Activated T-helper 1 cell treated with anti-CD3 and anti-CD28 coated beads, Interleukin-2, amount 50 U/mL, for 16 hours (primary cell): ENCODE data around the gene NKAIN2.
"Not testable (repeated sequence)": the region's sequence is repeated elsewhere in the genome, so short reads cannot be mapped to it uniquely, and the experiment has no call there.

Experiments used
- DNase-seq, 2 donors: peaks; one replicate each; pipeline ENCODE4 v3.0.0-alpha.2; 2020; ENCODE audit warnings: low read depth in 1 of 2, low spot score in 1 of 2

The NKAIN2 gene

GRCh38 chr6:124551711-124552233 is 748.1 kb downstream of the NKAIN2 start:
- no peak for DNase-seq

DNA sequence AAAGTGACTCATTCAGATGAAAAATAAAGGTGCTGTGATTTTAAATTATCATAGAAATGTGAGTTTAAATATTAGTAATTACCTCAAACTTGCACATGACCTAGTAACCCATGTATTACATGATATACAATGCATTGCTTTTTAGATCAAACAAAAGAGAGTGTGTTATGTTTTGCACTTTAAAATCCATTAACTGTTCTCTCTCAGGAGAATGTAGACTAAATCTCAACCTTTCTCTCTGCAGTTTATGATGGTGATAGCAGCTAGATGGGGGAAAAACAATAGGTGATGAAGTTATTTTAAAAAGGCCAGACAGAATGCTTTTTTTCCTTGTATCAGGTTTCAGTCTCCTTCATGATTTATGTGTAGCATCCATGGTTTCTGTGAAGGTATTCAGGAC is 754.2 kb downstream of the NKAIN2 start:
- no peak for DNase-seq

DNA sequence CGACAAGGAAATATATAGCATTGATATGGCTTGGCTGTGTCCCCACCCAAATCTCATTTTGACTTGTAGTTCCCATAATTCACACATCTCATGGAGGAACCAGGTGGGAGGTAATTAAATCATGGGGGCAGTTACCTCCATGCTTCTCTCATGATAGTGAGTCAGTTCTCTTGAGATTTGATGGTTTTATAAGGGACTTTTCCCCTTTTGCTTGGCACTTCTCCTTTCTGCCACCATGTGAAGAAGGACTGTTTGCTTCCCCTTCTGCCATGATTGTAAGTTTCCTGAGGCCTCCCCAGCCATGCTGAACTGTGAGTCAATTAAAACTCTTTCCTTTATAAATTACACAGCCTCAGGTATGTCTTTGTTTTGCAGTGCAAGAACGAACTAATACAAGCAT is 756.4 kb downstream of the NKAIN2 start:
- not testable (repeated sequence) for DNase-seq

GRCh38 chr6:124560873-124561567 is 757.4 kb downstream of the NKAIN2 start:
- no peak for DNase-seq

DNA sequence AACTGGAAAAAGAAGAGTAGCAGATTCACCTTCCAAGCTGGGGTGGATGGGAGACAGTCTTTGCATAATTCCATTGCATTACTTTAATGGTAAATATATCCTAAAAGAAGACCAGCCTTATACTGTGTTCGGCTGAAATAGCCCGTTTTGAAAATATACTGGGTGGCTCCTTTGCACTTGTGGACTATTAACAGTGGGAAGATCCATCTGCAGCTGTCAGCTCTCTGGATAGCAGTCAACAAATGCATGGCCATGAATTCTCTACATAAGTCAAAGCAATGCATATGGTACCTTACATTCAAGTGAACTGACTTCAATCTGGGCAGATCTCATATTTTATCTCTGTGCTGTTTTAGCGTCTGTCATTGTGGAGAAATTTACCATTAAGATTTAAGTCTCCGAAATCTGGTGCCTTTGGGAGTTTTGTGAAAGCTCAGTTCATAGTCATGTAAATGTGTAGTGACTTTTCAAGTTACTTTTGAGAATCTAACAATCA is 758.0 kb downstream of the NKAIN2 start:
- no peak for DNase-seq

- DNase-seq = not testable (repeated sequence)
Measured at GRCh38 chr6:124564125-124564524, 760.5 kb downstream of the NKAIN2 start.

GRCh38 chr6:124567401-124567800 is 763.7 kb downstream of the NKAIN2 start:
- DNase-seq = no peak

DNA sequence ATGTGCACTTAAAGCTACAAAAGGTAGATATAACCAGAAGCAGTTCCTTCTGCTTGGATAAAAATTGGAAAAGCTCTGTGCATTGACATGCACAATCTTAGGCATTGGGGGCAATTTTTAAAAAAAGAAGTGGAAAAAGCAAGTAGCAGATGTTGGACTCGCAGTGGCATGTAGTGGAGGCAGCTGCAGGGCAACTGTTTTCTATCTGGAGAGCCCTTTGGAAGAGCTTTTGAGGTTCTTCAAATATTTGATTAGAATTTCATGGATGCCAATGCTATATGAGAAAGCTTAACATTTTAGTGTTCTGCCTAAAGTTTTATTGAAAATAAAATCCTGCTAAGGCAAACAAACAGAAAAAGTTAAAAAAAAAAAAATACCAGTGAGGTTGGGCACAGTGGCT is 770.3 kb downstream of the NKAIN2 start:
- no peak for DNase-seq

GRCh38 chr6:124577734-124578281 is 774.1 kb downstream of the NKAIN2 start:
- no peak for DNase-seq

DNA sequence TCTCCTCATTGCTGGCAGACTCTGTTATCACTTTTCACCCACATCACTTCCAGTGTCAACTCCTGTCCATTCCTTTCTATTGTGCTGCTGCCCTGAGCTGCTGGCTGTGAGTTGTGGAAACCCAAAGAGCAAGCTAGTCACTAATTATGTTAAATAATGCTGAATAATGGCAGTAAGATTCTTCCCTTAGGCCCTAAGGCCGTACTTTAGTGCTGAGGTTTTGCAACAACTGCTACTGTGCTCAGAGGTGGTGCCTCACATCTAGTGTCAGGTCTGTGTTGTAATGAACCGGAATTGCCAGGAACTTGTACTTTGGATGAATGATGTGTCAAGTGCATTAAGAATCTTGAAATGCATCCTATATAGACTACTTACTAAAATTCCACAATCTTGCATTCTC is 786.3 kb downstream of the NKAIN2 start:
- no peak for DNase-seq

GRCh38 chr6:124599656-124600055 is 796.0 kb downstream of the NKAIN2 start:
- no peak for DNase-seq

GRCh38 chr6:124604719-124605118 is 801.1 kb downstream of the NKAIN2 start:
- DNase-seq = no peak

DNA sequence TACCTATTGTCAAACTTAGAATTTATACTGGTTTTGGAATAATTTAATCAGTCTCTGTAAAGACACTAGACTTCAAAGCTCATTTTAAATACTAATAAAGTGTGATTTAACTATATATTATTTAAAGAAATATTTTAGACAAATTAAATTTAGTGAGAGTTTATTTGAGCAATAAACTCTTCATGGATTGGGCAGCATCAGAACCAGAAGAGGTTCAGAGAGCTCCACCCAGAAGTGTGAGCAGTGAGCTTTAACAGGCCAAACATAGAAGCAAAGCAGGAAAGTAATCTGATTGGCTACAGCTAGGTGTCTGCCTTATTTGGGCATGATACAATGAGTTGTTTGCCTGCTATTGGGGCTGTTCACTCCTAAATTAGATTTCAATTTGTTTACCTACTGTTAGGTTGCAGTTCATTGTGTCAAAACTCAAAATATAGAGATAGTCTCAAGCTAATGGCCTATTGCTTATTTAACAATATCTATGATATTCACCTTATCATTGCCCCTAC is 803.5 kb downstream of the NKAIN2 start:
- no peak for DNase-seq

DNA sequence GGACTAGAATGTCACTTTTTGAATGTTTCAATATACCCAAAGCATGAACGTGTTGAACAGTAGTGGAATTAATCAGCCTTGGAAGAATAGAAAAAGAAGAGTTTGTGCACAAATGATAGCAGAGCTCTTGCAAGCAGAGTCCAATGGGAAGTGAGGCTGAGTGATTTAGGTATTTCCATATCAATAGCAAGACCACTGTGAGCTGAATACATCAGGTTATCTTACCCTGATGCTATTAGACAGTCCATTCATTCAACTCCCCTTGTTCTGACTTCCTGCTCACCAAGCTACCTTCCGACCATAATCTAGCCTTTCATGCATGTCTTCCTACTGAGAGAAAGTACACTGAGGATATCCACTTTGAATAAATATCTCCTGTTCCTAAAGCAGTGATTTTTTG is 809.4 kb downstream of the NKAIN2 start:
- no peak for DNase-seq

DNA sequence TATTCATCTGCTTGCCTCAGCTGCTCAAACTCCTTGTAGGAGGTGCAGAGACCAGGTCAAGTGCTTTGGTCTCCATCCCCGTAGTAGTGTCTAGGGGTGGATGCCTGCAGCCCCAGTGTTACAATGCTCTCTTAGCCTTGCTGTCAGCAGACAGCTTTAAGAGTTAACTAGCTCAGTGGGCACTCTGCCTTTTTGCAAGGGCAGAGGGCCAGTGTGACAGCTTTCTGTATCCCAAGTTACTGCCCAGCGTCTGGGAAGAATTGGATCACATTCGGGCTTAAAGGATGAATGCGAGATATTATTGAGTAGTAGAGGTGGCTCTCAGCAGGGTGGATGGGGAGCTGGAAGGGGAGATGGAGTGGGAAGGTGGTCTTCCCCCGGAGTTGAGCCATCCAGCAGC is 818.7 kb downstream of the NKAIN2 start:
- DNase-seq = no peak

DNA sequence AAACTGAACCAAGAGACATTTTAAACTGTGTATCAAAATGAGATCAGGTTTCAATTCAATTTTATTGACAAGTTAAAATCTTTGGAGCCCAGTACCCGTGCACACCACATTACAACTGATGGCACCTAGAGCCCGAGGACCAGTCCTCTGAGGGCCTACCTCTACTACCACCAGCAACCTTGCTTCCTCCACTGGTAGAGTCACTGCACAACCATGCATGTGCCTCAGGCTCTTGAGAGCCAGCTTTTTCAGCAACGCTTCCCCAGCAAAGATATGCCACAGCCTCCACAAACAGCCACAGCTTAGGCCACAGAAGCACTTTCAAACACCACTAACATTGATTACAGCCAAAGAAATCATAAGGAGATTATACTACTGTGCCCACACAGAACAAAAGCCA is 830.0 kb downstream of the NKAIN2 start:
- no peak for DNase-seq

- no peak for DNase-seq
Measured at GRCh38 chr6:124640432-124640831, 836.8 kb downstream of the NKAIN2 start.

GRCh38 chr6:124655866-124656265 is 852.2 kb downstream of the NKAIN2 start:
- no peak for DNase-seq

DNA sequence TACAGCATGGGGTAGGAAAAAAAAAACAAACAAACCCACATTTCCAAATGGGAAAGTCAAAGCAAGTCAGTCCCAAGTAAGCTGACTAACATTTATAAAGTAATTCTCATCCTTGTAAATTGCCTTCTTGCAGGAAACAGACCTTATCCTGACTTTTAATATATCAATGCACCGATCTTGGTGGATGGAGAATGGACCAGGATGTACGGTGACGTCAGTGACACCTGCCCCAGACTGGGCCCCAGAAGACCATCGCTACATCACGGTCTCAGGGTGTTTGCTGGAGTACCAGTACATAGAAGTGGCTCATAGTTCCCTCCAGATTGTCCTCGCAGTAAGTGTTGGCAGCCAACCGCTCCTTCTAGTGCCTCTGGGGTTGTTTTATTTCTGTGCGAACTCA is 854.4 kb downstream of the NKAIN2 start:
- DNase-seq = no peak

GRCh38 chr6:124659427-124659826 is 855.8 kb downstream of the NKAIN2 start:
- no peak for DNase-seq

DNA sequence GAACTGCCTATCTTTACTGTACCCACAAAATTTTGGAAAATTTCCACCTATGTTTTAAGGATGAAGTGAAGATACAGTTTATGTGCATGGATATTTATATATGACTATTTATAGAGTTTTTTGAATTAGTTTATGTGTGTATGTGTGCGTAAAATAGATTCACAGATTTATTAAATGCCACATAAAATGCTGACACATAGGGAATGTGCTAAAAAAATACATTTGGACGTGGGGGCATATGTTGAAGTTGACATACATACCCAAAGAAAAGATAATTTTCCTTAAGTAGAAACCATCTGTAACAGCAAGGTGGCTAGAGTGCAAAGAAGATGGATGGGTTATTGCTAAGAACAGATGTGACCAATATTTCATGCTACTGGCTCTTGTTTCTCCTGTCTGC is 856.5 kb downstream of the NKAIN2 start:
- no peak for DNase-seq

DNA sequence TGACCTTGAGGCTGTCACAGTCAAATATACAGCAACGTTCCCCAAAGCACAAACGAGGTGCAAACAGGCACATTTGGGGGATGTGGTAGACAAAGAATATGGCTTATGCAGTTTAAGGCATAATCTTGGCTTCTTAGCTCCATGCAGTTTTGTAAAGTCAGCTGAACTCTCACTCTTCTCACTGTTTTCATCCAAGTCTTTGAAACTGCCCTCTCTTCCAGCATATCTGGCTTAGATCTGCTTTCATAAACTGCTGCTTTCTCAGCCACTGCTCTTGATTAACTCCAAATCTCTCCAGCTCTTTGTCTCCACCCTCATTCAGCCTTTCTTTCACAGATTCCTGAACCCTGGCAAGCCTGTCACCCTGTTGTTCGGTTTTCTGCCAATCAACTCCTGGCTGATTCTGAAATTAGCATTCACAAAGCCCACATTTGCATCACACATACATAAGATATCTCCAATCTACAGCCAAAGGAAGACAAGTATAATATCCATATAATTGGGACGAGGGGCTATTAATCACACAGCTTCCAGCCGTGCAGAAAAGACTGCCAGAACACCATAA is 857.5 kb downstream of the NKAIN2 start:
- no peak for DNase-seq
